Liver (tissue), 3 donors: ENCODE data around the gene ARHGEF10L.

Source experiments
- CTCF ChIP-seq: fragments of 150-350 bp; IDR thresholded peaks from 2 replicates; pipeline ENCODE4 v1.5.1; 2017; ENCODE audit warnings: improper control_type of control experiment, low read depth, low read length; ENCODE audit not compliant: missing input control
- EGR1 ChIP-seq, 2 donors: IDR thresholded peaks; 2 replicates each; pipeline ENCODE4 v1.6.1; 2016 to 2018; ENCODE audit warnings: antibody characterized with exemption in 2 of 2, low read depth in 2 of 2
- FOXA1 ChIP-seq: IDR thresholded peaks from 2 replicates; pipeline ENCODE4 v1.6.1; 2016; ENCODE audit warnings: antibody characterized with exemption
- FOXA2 ChIP-seq: IDR thresholded peaks from 2 replicates; pipeline ENCODE4 v1.6.1; 2016; ENCODE audit warnings: antibody characterized with exemption
- GABPA ChIP-seq, 2 donors: IDR thresholded peaks in 1 of 2; conservative IDR thresholded peaks in 1 of 2; 2 replicates each; pipeline ENCODE4 v1.6.1; 2016; ENCODE audit warnings: antibody characterized with exemption in 2 of 2, mild to moderate bottlenecking in 1 of 2, moderate library complexity in 1 of 2
- HNF4A ChIP-seq, 2 donors: conservative IDR thresholded peaks; 2 replicates each; pipeline ENCODE4 v1.6.1; 2016; ENCODE audit warnings: antibody characterized with exemption in 2 of 2, mild to moderate bottlenecking in 2 of 2
- HNF4G ChIP-seq: IDR thresholded peaks from 2 replicates; pipeline ENCODE4 v1.6.1; 2016; ENCODE audit warnings: antibody characterized with exemption
- JUND ChIP-seq, 2 donors: IDR thresholded peaks; 2 replicates each; pipeline ENCODE4 v1.6.1; 2016; ENCODE audit warnings: antibody characterized with exemption in 2 of 2
- REST ChIP-seq: IDR thresholded peaks from 2 replicates; pipeline ENCODE4 v1.6.1; 2016; ENCODE audit warnings: antibody characterized with exemption, mild to moderate bottlenecking
- SP1 ChIP-seq: IDR thresholded peaks from 2 replicates; pipeline ENCODE4 v1.6.1; 2018; ENCODE audit warnings: antibody characterized with exemption, mild to moderate bottlenecking
- YY1 ChIP-seq: IDR thresholded peaks from 2 replicates; pipeline ENCODE4 v1.6.1; 2016; ENCODE audit warnings: antibody characterized with exemption, mild to moderate bottlenecking
- TF ChIP-seq, protein P1 (sequence below): IDR thresholded peaks from 2 replicates; pipeline ENCODE4 v1.6.1; 2016; ENCODE audit warnings: antibody characterized with exemption
- TF ChIP-seq, protein P2 (sequence below): IDR thresholded peaks from 2 replicates; pipeline ENCODE4 v1.6.1; 2016; ENCODE audit warnings: antibody characterized with exemption
- donor health status: healthy.
- donor health status: healthy.

DNA sequence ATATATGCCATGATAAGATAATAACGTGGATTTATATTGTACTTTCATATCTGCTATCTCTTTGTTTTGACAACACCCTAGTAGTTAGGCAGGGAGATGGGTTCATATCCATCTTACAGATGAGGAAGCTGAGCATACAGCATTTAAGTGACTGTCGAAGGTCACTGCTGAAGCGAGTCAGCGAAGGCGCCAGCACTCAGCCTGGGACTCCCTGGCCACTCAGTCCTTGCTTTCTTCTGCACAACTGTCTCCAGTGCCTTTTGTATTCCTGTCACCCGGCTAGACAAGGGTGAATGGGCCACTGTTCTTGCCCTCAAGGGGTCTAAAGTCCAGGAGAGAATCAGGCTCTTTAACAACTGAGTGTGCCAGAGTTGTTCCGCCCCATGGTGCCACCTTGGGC, 3.1 kb downstream of the ARHGEF10L start:
- no peak for TF ChIP-seq CTCF
- TF ChIP-seq REST = no peak
- TF ChIP-seq YY1 = no peak
- TF ChIP-seq JUND (IDR thresholded peaks at IDR 0.05) = no peak
- TF ChIP-seq, protein P1, sequence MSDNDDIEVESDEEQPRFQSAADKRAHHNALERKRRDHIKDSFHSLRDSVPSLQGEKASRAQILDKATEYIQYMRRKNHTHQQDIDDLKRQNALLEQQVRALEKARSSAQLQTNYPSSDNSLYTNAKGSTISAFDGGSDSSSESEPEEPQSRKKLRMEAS = no peak
- TF ChIP-seq GABPA (IDR thresholded peaks at IDR 0.05 in 1 of 2, conservative IDR thresholded peaks at IDR 0.05 in 1 of 2) = no peak
- TF ChIP-seq FOXA1 = no peak
- TF ChIP-seq HNF4A (conservative IDR thresholded peaks at IDR 0.05) = no peak
- no peak for TF ChIP-seq SP1
- TF ChIP-seq, protein P2, sequence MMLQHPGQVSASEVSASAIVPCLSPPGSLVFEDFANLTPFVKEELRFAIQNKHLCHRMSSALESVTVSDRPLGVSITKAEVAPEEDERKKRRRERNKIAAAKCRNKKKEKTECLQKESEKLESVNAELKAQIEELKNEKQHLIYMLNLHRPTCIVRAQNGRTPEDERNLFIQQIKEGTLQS = no peak
- no peak for TF ChIP-seq EGR1 (IDR thresholded peaks at IDR 0.05; ENCODE audit: low read depth in 2 of 2)
- no peak for TF ChIP-seq HNF4G
- no peak for TF ChIP-seq FOXA2
